GM12872 (cell line): ENCODE measurements around the gene HDAC2.

Experiments
- CTCF ChIP-seq: IDR thresholded peaks from 3 replicates; pipeline ENCODE4 v1.5.1; 2011; ENCODE audit warnings: low read depth, mild to moderate bottlenecking, low read length, moderate library complexity; ENCODE audit not compliant: insufficient read depth

The HDAC2 gene

GRCh38 chr6:113921299-113921904 is 49.5 kb downstream of the HDAC2 start:
- TF ChIP-seq CTCF: no peak

DNA sequence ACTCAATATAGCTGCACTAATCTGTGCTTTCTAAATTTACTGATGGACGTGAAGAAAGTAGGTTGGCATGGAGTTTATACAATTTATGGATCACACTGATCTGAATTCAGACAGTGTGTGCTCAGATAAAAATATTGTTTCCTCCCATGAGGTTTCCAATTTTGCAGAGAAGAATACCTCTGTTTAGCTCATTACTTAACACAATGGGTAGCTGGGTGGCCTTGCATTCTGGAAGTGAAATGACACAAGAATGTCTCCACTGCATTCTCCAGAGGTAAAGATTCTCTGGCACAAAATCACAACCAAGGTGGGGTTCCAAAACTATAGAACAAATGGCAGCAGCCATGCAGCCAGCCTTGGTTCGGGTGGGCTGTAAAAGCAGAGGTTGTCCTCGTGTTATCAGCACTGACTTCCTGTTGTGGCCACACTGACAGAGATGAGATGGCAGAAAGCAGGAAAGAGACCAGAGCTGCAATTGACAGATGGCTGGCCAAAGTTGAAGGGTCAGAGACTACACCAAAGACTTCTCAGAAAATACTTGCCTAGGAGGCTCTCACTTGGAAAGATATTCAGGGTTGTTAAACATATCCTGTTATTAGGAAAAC is 50.2 kb downstream of the HDAC2 start:
- no peak for TF ChIP-seq CTCF

DNA sequence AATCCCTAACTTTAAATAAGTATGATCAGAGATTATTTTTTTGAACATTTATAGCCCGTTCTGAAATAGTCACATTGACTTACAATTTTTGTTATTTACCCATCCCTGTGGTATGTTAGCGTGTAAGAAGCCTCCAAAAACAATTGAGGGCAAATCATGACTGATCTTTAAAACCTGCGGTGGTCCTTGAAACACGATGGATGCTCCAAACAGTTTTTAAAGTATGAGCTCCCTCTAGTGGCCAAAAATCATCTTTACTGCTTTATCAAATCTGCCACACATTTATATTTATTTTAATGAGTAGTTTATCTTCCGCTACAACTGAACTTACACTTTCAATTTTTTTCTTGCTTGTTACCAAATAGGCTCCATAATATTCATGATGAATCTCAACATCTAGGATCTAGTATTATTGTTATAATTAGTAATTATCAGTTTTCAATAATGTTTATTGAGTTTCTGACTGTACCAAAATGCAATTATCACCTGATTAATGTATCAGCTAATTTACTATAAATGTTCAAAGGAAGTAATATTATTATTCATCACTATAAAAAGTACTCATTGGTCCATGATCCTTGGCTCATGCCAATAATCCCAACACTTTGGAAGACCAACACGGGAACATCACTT is 61.6 kb downstream of the HDAC2 start:
- TF ChIP-seq CTCF: peak; percentile 56

DNA sequence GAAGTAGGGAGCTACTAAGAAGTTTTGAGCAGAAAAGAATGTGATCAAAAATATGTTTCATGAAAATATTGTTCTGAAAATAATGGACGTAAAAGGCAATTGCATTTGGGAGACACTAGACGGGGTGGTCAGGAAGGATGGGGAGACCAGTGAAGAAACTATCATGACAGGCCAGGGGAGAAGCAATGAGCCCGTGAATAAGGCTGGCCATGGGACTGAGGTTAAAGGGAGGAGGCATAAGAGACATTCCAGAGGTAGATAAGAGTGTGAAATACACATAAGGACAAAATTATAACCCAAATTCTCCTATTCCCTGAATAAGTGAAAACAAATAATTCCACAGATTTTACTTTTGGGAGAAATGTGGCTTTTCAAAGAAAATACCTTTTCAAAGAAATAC is 62.1 kb downstream of the HDAC2 start:
- TF ChIP-seq CTCF: no peak

DNA sequence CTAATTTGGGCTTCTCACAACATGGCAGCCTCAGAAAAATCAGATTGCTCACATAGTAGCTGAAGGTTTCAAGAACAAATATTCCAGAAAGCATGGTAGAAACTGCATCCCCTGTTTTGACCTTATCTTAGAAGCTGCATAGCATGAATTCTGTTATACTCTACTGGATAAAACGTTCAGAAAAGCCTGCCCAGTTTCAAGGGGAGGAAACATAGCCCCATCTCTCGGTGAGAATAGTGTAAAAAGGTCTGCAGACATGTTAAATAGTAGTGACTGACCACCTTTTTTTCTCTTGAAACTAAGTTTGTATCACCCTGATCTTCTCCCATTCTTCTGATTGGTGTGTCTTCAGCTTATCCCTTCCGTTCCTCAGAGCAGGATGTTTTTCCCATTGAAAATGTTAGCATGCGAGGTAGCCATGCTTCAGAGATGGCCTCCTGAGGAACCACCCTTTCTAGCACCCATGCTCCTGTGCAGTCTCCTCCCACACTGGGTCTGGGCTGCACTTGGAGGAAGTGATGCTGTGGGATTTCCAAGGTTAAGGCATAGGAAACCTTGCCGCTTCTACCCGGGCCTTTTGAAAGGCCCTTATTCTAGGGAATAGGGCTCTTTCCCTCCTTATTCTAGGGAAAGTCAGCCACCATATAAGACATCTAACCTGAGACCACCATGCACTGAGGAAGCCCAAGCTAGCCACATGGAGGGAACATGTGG is 63.7 kb downstream of the HDAC2 start:
- TF ChIP-seq CTCF: no peak

DNA sequence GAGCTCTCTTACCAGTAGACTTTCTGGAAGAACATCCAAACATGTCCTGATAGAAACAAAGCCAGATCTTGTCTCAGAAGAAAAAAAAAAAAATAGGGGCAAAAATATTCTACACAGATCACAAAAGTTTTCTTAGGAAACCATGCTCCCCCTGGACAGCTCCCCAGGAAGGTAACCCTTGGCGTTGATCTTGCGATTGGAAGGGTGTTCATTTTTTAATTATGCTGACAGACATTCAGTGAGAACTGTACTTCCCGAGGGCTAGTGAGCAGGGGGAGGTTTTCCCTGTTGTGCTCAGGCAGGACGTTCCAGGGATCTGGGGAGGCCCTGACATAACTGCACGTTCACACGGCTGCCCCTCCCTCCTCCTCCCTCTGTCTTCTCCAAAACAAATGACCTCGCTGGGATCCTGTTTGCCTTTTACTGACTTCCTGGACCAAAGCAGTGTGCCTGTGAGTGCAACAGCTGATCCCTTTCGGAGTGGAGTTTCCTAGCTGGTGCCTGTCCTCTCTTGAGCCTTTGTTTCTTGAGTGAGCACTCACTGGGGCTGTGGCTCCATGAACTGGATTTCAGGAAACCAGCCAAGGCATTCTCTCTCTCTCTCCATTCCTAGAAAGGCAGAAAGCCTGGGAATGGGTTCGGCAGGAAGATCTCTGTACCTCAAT is 67.2 kb downstream of the HDAC2 start:
- TF ChIP-seq CTCF: no peak

GRCh38 chr6:113901482-113901881 is 69.5 kb downstream of the HDAC2 start:
- no peak for TF ChIP-seq CTCF
